ENCODE data around the gene SPAST. TPM values are rescaled to one million over a fixed set of nuclear protein-coding genes. Genes with fewer than 3 reads are reported as not detected.

SPAST gene
- total RNA-seq, 1 experiment from 2014 or later = 32.8 TPM

DNA sequence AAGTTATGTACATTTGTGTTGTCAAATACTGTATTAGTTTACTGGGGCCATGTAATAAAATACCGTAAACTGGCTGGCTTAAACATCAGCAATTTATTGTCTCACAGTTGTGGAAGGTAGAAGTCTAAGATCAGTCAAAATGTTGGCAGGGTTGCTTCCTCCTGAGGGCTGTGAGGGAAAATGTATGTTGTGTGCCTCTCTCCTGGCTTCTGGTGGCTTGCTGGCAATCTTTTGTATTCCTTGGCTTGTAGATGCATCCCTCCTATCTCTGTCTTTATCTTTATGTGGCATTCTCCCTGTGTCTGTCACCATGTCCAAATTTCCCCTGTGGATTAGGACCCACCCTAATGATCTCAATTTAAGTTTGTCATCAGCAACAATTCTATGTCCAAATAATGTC is 65.3 kb downstream of the SPAST start:
- H3K4me1 ChIP-seq (ENCODE audit: insufficient read depth, low read length) = no peaks in the 10 kb centered on the region
- no peak overlapping the region for H3T11ph ChIP-seq (ENCODE audit: low read length)
- H2AFZ ChIP-seq (ENCODE audit: low read length) = no peak overlapping the region
- H4K8ac ChIP-seq (replicated peaks; ENCODE audit: insufficient read length, low read depth, low read length) = no peak overlapping the region
- no peak overlapping the region for H3K4me3 Mint-ChIP-seq
- no peaks in the 10 kb centered on the region for H3K9me3 ChIP-seq (ENCODE audit: control insufficient read depth, low read depth, low read length)
- H3K23ac ChIP-seq (ENCODE audit: insufficient read length, low read depth, low read length) = no peak overlapping the region
- TF ChIP-seq, protein P1, sequence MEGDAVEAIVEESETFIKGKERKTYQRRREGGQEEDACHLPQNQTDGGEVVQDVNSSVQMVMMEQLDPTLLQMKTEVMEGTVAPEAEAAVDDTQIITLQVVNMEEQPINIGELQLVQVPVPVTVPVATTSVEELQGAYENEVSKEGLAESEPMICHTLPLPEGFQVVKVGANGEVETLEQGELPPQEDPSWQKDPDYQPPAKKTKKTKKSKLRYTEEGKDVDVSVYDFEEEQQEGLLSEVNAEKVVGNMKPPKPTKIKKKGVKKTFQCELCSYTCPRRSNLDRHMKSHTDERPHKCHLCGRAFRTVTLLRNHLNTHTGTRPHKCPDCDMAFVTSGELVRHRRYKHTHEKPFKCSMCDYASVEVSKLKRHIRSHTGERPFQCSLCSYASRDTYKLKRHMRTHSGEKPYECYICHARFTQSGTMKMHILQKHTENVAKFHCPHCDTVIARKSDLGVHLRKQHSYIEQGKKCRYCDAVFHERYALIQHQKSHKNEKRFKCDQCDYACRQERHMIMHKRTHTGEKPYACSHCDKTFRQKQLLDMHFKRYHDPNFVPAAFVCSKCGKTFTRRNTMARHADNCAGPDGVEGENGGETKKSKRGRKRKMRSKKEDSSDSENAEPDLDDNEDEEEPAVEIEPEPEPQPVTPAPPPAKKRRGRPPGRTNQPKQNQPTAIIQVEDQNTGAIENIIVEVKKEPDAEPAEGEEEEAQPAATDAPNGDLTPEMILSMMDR (conservative IDR thresholded peaks at IDR 0.05) = no peak
- H3K56ac ChIP-seq (ENCODE audit: insufficient read length, low read depth, low read length) = no peak overlapping the region
- H2BK15ac ChIP-seq (ENCODE audit: low read depth, low read length) = no peak overlapping the region
- peaks cover 2 to 22% (median 20%) of the 10 kb centered on the region in 3 experiments; a peak in 5 of 7 replicates for H3K36me3 Mint-ChIP-seq (ENCODE audit: insufficient read depth in 1 of 3, low read depth in 3 of 3)
- H2AK5ac ChIP-seq (ENCODE audit: insufficient read length, low read length) = no peak overlapping the region
- no peaks in the 10 kb centered on the region for H3K23me2 ChIP-seq (ENCODE audit: insufficient read length, low read depth, low read length, poor library complexity, severe bottlenecking)
- H3K4me2 ChIP-seq (ENCODE audit: insufficient read depth, insufficient read length, low read length) = no peak overlapping the region
- DNase-seq = no peak
- no peak overlapping the region for H2BK12ac ChIP-seq (ENCODE audit: insufficient read length, low read depth, low read length)
- H4K91ac ChIP-seq (ENCODE audit: insufficient read length, low read depth, low read length) = no peak overlapping the region
- H3K79me1 ChIP-seq (ENCODE audit: insufficient read depth, low read depth, low read length, poor library complexity, severe bottlenecking) = no peaks in the 10 kb centered on the region
- no peak overlapping the region for H2BK120ac ChIP-seq (ENCODE audit: low read depth, low read length, poor library complexity, severe bottlenecking)
- H3K79me2 ChIP-seq (ENCODE audit: insufficient read depth, low read length) = no peaks in the 10 kb centered on the region
- H3K9ac ChIP-seq (ENCODE audit: extremely low read depth, insufficient read length, low read length) = no peak overlapping the region
- H3K14ac ChIP-seq (ENCODE audit: insufficient read depth, low read length) = no peak overlapping the region
- no peak overlapping the region for H4K5ac ChIP-seq (ENCODE audit: insufficient read length, low read depth, low read length)
- H3K4me1 Mint-ChIP-seq = no peaks in the 10 kb centered on the region
- no peak overlapping the region for H3K18ac ChIP-seq (ENCODE audit: insufficient read length, low read depth, low read length)
- no peak overlapping the region for H3K4ac ChIP-seq (ENCODE audit: low read depth, low read length)
- no CpG with 5 or more reads among the region's 1 CpG for WGBS (ENCODE audit: extremely low coverage, insufficient read length, low lambda C conversion rate)
- no peaks in the 10 kb centered on the region for H3K27me3 ChIP-seq (ENCODE audit: insufficient read depth, low read length)
- no peaks in the 10 kb centered on the region for H4K20me1 ChIP-seq (ENCODE audit: control insufficient read depth, insufficient read depth, insufficient read length)
- H3K27ac ChIP-seq (ENCODE audit: insufficient read length, low read depth, low read length) = no peak overlapping the region
- no peak overlapping the region for H2BK20ac ChIP-seq (ENCODE audit: low read depth, low read length, poor library complexity, severe bottlenecking)
- H3K27ac Mint-ChIP-seq = no peak overlapping the region; a peak in 1 of 7 replicates
- no peaks in the 10 kb centered on the region for H3K9me3 Mint-ChIP-seq
- no peak overlapping the region for H2BK5ac ChIP-seq (ENCODE audit: insufficient read length, low read length)
- H3K27me3 Mint-ChIP-seq (ENCODE audit: low read depth) = no peaks in the 10 kb centered on the region

Measured in H9 (cell line).